NCI-H1092 (cell line): Measurements from ENCODE around the gene CANT1.

Experiments used
- DNase-seq: peaks from one replicate; lab custom pipeline; 2025; lab: John Stamatoyannopoulos, UW

Gene CANT1

GRCh38 chr17:79009397-79010303, at the start of gene CANT1:
TSS of gene CANT1 (minus strand) at chr17:79009764. CDS start at chr17:78997622, 12,142 bp downstream.
- peak; percentile 55 for DNase-seq

GRCh38 chr17:79057737-79058385, 48.3 kb upstream of the CANT1 start:
- no peak for DNase-seq

GRCh38 chr17:79055197-79055596, 45.6 kb upstream of the CANT1 start:
- DNase-seq = no peak

DNA sequence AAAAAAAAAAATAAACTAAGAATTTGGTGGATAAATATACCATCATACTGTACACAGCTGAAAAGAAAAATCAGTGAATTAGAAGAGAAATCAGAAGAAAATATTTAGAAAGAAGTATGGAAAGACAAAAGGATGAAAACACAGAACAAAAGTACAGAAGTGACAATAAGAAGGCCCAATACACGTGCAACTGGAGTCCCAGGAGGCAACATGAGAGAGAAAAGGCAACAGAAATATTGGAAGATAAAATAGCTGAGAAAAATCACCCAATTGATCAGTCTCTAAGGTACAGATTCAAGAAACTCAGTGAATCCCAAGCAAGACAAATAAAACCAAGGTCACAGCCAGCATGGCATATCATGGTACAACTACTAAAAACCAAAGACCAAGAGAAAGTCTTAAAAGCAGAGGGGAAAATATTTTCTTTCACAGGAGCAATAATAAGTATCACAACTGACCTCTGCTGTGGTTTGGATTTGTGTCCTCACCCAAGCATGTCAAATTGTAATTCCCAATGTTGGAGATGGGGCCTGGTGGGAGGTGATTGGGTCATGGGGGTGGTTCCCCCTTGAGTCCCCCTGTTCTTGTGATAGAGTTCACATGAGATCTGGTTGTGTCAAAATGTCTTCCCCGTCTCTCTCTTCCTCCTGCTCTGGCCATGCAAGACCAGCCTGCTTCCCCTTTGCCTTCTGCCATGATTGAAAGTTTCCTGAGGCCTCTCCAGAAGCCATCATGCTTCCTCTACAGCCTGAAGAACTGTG, 44.8 kb upstream of the CANT1 start:
- no peak for DNase-seq

- DNase-seq = no peak
These were observed 43.8 kb upstream of the CANT1 start for GRCh38 chr17:79053251-79053925.

DNA sequence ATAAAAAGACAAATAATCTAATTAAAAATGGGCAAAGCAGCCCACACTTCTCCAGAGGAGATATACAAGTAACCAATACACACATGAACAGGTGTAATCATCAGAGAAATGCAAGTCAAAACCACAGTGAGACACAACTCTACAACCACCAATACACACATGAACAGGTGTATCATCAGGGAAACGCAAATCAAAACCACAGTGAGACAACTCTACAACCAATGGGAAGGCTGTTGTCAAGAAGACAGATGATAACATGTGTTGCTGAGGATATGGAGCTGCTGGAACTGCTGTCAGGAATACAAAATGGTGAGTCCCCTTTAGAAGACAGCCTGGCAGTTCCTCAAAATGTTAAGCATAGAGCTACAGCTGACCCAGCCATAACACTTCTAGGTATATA, 42.6 kb upstream of the CANT1 start:
- no peak for DNase-seq

GRCh38 chr17:79051306-79051705, 41.7 kb upstream of the CANT1 start:
- no peak for DNase-seq

DNA sequence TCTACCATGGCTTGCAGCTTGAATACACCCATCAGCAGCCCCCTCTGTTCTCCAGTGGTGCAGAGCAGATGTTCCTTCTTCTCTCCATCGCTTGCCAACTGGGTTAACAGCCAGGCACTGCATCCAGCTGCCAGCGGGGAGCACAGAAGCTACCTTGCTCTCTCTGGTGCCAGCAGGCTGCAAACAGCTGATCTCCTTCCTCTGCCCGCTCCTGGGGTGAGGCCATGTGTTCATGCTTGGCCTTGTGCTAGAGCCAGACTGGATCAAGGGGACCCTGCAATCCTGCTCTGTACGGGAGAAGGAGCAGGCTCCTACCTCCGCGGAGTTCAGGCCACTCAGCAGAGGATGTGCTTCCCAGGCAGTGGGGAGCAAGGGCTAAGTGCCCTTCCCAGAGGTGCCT, 41.0 kb upstream of the CANT1 start:
- DNase-seq = no peak

DNA sequence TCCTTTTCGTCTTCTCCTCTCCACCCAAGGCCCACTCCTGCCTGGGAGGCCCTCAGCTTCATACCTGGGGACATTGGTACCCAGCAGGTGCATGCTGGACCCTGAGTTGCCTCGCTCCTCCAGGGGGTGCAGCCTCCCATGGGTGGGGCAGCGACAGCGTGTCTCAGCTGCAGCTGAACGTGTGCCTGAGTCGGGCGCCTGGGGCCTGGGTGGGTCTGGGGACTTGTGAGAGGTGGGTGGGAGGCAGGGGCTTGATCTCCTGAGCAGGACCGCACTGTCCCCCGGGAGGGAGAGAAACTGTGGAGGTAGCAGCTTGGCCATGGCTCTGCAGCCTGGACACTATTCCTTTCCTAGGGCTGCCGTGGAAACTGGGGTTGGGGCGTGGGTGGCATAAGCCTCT, 40.3 kb upstream of the CANT1 start:
- DNase-seq = no peak

GRCh38 chr17:79048826-79049755, 39.5 kb upstream of the CANT1 start:
- DNase-seq = no peak

- DNase-seq = no peak
These were observed 38.6 kb upstream of the CANT1 start for GRCh38 chr17:79047923-79048825.

- no peak for DNase-seq
These were observed 37.8 kb upstream of the CANT1 start for GRCh38 chr17:79047291-79047920.

DNA sequence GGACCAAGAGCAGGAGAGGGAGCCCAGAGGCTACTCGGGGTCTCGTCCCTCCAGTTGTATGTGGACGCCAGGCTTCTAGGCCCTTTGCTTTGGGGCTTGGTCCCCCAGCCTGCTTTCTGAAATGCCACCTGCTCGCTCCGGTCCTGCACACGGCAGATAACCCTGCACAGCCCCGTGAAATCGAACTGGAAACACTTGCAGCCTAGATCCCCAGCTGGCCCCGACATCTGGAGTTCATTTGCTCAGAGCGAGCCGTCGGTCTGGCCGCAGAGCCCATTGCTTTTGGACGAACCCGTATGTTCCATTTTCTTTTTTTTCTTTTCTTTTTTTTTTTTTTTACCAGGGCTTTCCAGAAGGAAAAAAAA, 37.3 kb upstream of the CANT1 start:
- DNase-seq = no peak

DNA sequence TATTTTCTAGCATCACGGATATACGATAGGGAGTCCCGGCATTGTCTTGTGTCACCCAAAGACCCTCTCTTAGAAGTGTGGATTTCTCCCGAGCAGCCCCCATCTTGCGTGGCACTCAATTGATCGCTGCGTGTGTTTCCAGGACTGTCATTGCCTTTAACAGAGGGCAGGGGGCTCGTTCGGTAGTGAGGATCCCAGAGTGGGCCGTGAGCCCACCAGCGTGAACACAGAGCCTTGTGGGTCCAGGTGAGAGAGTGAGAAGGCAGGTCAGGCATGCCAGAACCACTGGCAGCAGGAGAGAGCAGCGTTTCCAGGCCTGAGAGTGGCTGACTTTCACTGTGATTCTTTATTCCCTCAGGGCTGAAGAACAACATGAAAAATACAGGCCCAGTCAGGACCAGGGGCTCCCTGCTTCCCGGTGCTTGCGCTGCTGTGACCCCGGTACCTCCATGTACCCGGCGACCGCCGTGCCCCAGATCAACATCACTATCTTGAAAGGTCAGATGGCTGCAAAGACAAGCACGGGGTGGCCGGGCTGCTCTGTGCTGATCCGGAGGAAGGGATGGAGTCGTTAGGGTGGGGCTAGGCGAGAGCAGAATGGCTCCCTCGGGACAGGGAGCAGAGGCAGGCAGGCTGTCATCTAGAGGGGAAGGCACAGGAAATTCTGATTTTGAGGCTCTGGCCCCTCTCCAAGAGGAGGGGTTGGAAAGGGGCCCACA, 36.8 kb upstream of the CANT1 start:
- no peak for DNase-seq

GRCh38 chr17:79045842-79046196, 36.3 kb upstream of the CANT1 start:
- DNase-seq = peak; percentile 51

GRCh38 chr17:79045001-79045729, 35.6 kb upstream of the CANT1 start:
- no peak for DNase-seq

DNA sequence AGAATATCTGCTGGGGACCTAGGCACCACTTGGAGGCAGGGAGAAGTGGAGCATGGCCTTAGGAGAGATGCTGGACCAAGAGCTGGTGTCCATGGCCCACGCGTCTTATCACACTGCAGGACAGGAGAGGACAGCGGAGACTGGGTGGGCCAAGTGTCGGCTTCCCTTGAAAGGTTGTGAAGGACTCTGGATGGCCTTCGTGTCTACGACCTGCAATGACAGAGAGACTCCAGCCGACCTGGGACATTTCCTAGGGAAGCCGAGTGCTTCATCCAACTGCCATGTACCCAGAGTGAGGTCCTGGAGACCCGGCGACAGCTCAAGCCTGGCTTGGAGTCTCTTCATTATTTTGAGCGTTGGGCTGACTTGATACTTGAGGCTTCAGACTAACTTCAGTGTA, 34.9 kb upstream of the CANT1 start:
- DNase-seq = no peak

GRCh38 chr17:79043931-79044320, 34.4 kb upstream of the CANT1 start:
- no peak for DNase-seq
